ENCODE measurements around the gene PCBP4.

PCBP4 gene

GRCh38 chr3:51916418-51916817 lies 50.8 kb downstream of the PCBP4 start:
- no peak for DNase-seq (ENCODE audit: low read depth in 3 of 3)

GRCh38 chr3:51908026-51908425 lies 59.2 kb downstream of the PCBP4 start:
- no peak for DNase-seq (ENCODE audit: low read depth in 3 of 3)
